K562 (cell line): ENCODE results near the gene PRTN3. TPM values are rescaled to one million over a fixed set of nuclear protein-coding genes. Genes with fewer than 3 reads are reported as not detected.

Experiments
- ATAC-seq: fragments of 200-7000 bp; cut with Tn5 transposase; 3 replicates; pipeline ENCODE4 v1.9.1; 2020; ENCODE audit warnings: moderate library complexity
- BruUV-seq: library from RNA; stranded (reverse); fragments of 400-500 nt; replicated peaks from 2 replicates; lab custom pipeline; 2021; lab: Mats Ljungman, UMichigan
- CTCF ChIA-PET: fragments of 300-600 bp; formaldehyde crosslinking; extraction: SDS; loops from one replicate; lab custom pipeline; 2021; ENCODE audit warnings: low intra/inter-chr PET ratio; lab: Yijun Ruan, JAX
- POLR2A ChIA-PET: fragments of 300-600, 350-650 bp; sonication (Branson Sonifier 250); formaldehyde crosslinking; extraction: SDS; loops from one replicate; lab custom pipeline; 2021; ENCODE audit warnings: antibody characterized with exemption, inconsistent platforms; lab: Yijun Ruan, JAX
- DNase-seq, 4 experiments: peaks; one replicate each; pipeline versions ENCODE4 v3.0.0 to v3.0.0-alpha.2; 2011 to 2018; ENCODE audit warnings: low spot score in 3 of 4, mixed read lengths in 3 of 4; ENCODE audit errors: extremely low read depth in 1 of 4
- FAIRE-seq: peaks from 2 replicates; lab custom pipeline; 2011; peaks lifted over from hg19 to GRCh38; lab: Jason Lieb, UNC
- H2AFZ ChIP-seq: 2 replicates; pipeline ENCODE4 v1.6.0; 2011; ENCODE audit warnings: low read depth, low read length, control low read depth, inconsistent platforms
- H3K27ac ChIP-seq: fragments of 200-600 bp; 3 replicates; pipeline ENCODE4 v1.8.0; 2011; ENCODE audit warnings: low read depth, mild to moderate bottlenecking, control low read depth, inconsistent platforms, low read length, moderate library complexity, mixed read lengths; ENCODE audit errors: extremely low read depth
- H3K27me3 ChIP-seq, 2 experiments: fragments of 300-600 bp in 1 of 2; 2 replicates in 1 of 2; 3 replicates in 1 of 2; pipeline versions ENCODE4 v1.6.0 to v1.8.0; 2011; ENCODE audit warnings: inconsistent platforms in 2 of 2, low read length in 2 of 2, mild to moderate bottlenecking in 1 of 2, mixed read lengths in 1 of 2, moderate library complexity in 1 of 2; ENCODE audit not compliant: control insufficient read depth in 2 of 2, insufficient read depth in 2 of 2
- H3K36me3 ChIP-seq: fragments of 300-600 bp; 3 replicates; pipeline ENCODE4 v1.8.0; 2011; ENCODE audit warnings: mild to moderate bottlenecking, low read length, inconsistent platforms; ENCODE audit not compliant: control insufficient read depth, insufficient read depth
- H3K4me1 ChIP-seq, 2 experiments: fragments of 200-600 bp in 1 of 2; replicated peaks in 1 of 2; 2 replicates in 1 of 2; 3 replicates in 1 of 2; pipeline versions ENCODE4 v1.5.1 to v1.8.0; 2011; ENCODE audit warnings: inconsistent platforms in 2 of 2, low read length in 2 of 2, mild to moderate bottlenecking in 1 of 2, mixed read lengths in 1 of 2, moderate library complexity in 1 of 2; ENCODE audit not compliant: control insufficient read depth in 2 of 2, insufficient read depth in 2 of 2
- H3K4me2 ChIP-seq: 2 replicates; pipeline ENCODE4 v1.6.1; 2011; ENCODE audit warnings: low read length, control low read depth, inconsistent platforms, mixed read lengths; ENCODE audit not compliant: insufficient read depth
- H3K4me3 ChIP-seq: fragments of 200-600 bp; sonication (generic), shearing (Covaris generic); 2 replicates; pipeline ENCODE4 v1.5.1; 2016; ENCODE audit warnings: control low read depth, inconsistent platforms
- H3K79me2 ChIP-seq: fragments of 200-600 bp; 3 replicates; pipeline ENCODE4 v1.8.0; 2011; ENCODE audit warnings: low read length, inconsistent platforms; ENCODE audit not compliant: control insufficient read depth, insufficient read depth
- H3K9ac ChIP-seq, 2 experiments: 2 replicates each; pipeline versions ENCODE4 v1.6.0 to v1.6.1; 2011; ENCODE audit warnings: low read depth in 2 of 2, low read length in 2 of 2, control low read depth in 1 of 2, inconsistent platforms in 1 of 2, mild to moderate bottlenecking in 1 of 2, mixed read lengths in 1 of 2; ENCODE audit not compliant: insufficient read depth in 1 of 2
- H3K9me1 ChIP-seq: one replicate; pipeline ENCODE4 v1.6.0; 2011; ENCODE audit warnings: inconsistent platforms, mild to moderate bottlenecking, low read length, moderate library complexity; ENCODE audit not compliant: control insufficient read depth, insufficient read depth
- H3K9me3 ChIP-seq: replicated peaks from 2 replicates; pipeline ENCODE4 v1.5.1; 2011; ENCODE audit warnings: low read depth, low read length, inconsistent platforms; ENCODE audit not compliant: control insufficient read depth, insufficient read depth
- H4K20me1 ChIP-seq: replicated peaks from 2 replicates; pipeline ENCODE4 v1.6.1; 2011; ENCODE audit warnings: low read length, inconsistent platforms, mixed read lengths; ENCODE audit not compliant: control insufficient read depth, insufficient read depth
- CAMTA2 ChIP-seq: fragments of 250-450 bp; sonication (Bioruptor Pico); conservative IDR thresholded peaks from 2 replicates; pipeline ENCODE4 v1.5.1; 2022
- GABPA ChIP-seq: fragments of 200-800 bp; sonication (Bioruptor generic); conservative IDR thresholded peaks from 2 replicates; pipeline ENCODE4 v1.6.1; 2016; ENCODE audit warnings: low read depth, missing genetic modification characterization, missing compliant biosample characterization
- GTF2A2 ChIP-seq: IDR thresholded peaks from 2 replicates; pipeline ENCODE4 v1.6.1; 2016; ENCODE audit warnings: mild to moderate bottlenecking, missing genetic modification characterization, missing compliant biosample characterization
- HNRNPL ChIP-seq: fragments of 200-400 bp; formaldehyde crosslinking; IDR thresholded peaks from 2 replicates; pipeline ENCODE4 v1.6.1; 2017; ENCODE audit warnings: low read depth, mild to moderate bottlenecking, low read length
- NFYB ChIP-seq: IDR thresholded peaks from 2 replicates; pipeline ENCODE4 v1.6.1; 2011; ENCODE audit warnings: mild to moderate bottlenecking, moderate library complexity; ENCODE audit not compliant: insufficient read length; ENCODE audit errors: extremely low read depth
- PHB ChIP-seq: fragments of 250-450 bp; sonication (Bioruptor Pico); IDR thresholded peaks from 2 replicates; pipeline ENCODE4 v1.5.0; 2021
- PURB ChIP-seq: sonication (generic); formaldehyde crosslinking; IDR thresholded peaks from 2 replicates; pipeline ENCODE4 v1.9.0; 2021; ENCODE audit warnings: low read depth, mild to moderate bottlenecking, missing genetic modification reagents
- RBM15 ChIP-seq: fragments of 200-400 bp; formaldehyde crosslinking; IDR thresholded peaks from 2 replicates; pipeline ENCODE4 v1.6.1; 2018; ENCODE audit warnings: mild to moderate bottlenecking, low read length, moderate library complexity; ENCODE audit not compliant: insufficient read depth
- TAF1 ChIP-seq: IDR thresholded peaks from 2 replicates; pipeline ENCODE4 v1.6.1; 2011; ENCODE audit warnings: mild to moderate bottlenecking, low read length, moderate library complexity; ENCODE audit not compliant: insufficient read depth, control insufficient read depth, severe bottlenecking; ENCODE audit errors: extremely low read depth
- ZNF436 ChIP-seq: fragments of 250-450, 450-650 bp; sonication (Bioruptor Pico); formaldehyde crosslinking; IDR thresholded peaks from 2 replicates; pipeline ENCODE4 v1.7.0; 2020; ENCODE audit warnings: mild to moderate bottlenecking
- ZNF561 ChIP-seq: fragments of 450-650 bp; formaldehyde crosslinking; conservative IDR thresholded peaks from 2 replicates; pipeline ENCODE4 v1.4.0; 2020; ENCODE audit warnings: mild to moderate bottlenecking, moderate library complexity
- WGBS: fragments of 100-300 bp; shearing (Covaris generic); methylation state at CpG from one replicate; pipeline ENCODE4 v1.1.6; 2016; ENCODE audit warnings: low coverage, mixed read lengths; ENCODE audit not compliant: insufficient coverage; ENCODE audit errors: missing lambda C conversion rate; 5-methylcytosine and 5-hydroxymethylcytosine counted together
- in situ Hi-C: fragments of 300-500 bp; cut with MboI; formaldehyde crosslinking; loops from 4 replicates; pipeline ENCODE4 v1.15.0; 2018; ENCODE audit warnings: inconsistent platforms, mixed read lengths
- intact Hi-C: fragments of 100-400 bp; cut with micrococcal nuclease; formaldehyde crosslinking; loops from 2 replicates; pipeline ENCODE4 v1.14.2; 2022
- polyA plus RNA-seq, 8 experiments: library from polyadenylated mRNA; depleted of rRNA in 4 of 8; stranded (reverse) in 5 of 8; unstranded in 3 of 8; fragments of >200 nt; fragmentation: Nextera tagmentation in 2 of 8; fragmentation: Illumina TruSeq in 1 of 8; extraction: Ambion mirVana in 2 of 8; extraction: Trizol in 1 of 8; gene quantifications; 2 replicates each; pipeline versions ENCODE4 v1.2.1 to v1.2.3, GENCODE V29; 2011 to 2014; ENCODE audit warnings: inconsistent platforms in 1 of 8, missing spikeins in 1 of 8
- total RNA-seq, 7 experiments: library from RNA; depleted of rRNA in 6 of 7; stranded (reverse); fragments of >200 nt in 6 of 7; fragmentation: Illumina TruSeq in 2 of 7; extraction: Trizol in 2 of 7; gene quantifications; 2 replicates each; pipeline versions ENCODE4 v1.2.1 to v1.2.3, GENCODE V29; 2011 to 2021; ENCODE audit warnings: low replicate concordance in 1 of 7
- TF ChIP-seq, protein P1 (sequence below): fragments of 450-650 bp; IDR thresholded peaks from 2 replicates; pipeline ENCODE4 v1.6.1; 2017; ENCODE audit warnings: antibody characterized with exemption

The PRTN3 gene
- total and polyA plus RNA-seq, 9 of the 15 experiments (the other 6 are each of a cell fraction or from before 2014, with no cell fraction given): 0.14 to 0.86 (median 0.43) TPM; not detected in 3

DNA sequence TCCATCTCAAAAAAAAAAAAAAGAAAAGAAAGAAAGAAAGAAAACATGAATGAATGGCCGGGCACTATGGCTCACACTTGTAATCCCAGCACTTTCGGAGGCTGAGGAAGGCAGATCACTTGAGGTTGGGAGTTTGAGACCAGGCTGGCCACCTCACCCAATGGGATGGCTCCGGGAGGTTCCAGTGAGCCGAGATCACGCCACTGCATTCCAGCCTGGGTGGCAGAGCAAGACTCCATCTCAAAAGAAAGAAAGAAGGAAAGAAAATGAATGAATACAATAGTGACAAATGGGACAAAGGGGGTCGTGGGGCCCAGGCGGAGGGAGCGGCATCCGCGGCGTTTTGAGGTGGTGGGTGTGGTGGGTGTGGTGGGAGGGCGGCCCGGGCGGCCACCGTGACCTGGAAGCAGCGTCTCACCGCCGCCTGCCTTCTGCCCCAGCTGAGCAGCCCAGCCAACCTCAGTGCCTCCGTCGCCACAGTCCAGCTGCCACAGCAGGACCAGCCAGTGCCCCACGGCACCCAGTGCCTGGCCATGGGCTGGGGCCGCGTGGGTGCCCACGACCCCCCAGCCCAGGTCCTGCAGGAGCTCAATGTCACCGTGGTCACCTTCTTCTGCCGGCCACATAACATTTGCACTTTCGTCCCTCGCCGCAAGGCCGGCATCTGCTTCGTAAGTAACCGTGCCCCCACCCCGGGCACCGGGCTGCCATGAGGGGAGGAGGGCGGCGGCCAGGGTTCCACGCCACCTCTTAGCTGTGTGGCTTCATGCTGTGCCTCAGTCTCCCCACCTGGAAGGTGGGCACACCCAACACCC, 5.1 kb downstream of the PRTN3 start:
- ATAC-seq (no peak), FAIRE-seq (no peak), DNase-seq (no peak)
- TF ChIP-seq NFYB (no peak), HNRNPL (peak; percentile 62; the same call in 1 of the 2 replicates)
- H3K9ac ChIP-seq: peak overlapping the region in 1 of 2 experiments; percentile 52; a peak in 2 of 4 replicates
- peaks cover 11 to 51% of the 10 kb centered on the region in 2 experiments for H3K4me1 ChIP-seq
- no peak overlapping the region for H3K4me2 ChIP-seq
- ChIA-PET POLR2A (interaction anchor here (1.1 kb wide), 1 partner anchor 8 kb away, joined by 3 read pairs; no protein-coding TSS in a partner anchor), CTCF (interaction anchor here (0.6 kb wide), 1 partner anchor 76 kb away, joined by 3 read pairs; no protein-coding TSS in a partner anchor)
- H3K79me2 ChIP-seq: no peaks in the 10 kb centered on the region
- H3K27me3 ChIP-seq: no peaks in the 10 kb centered on the region
- no peaks in the 10 kb centered on the region for H3K36me3 ChIP-seq
- H2AFZ ChIP-seq: no peak overlapping the region
- no peaks in the 10 kb centered on the region for H4K20me1 ChIP-seq
- no peak overlapping the region for H3K27ac ChIP-seq
- no peak overlapping the region for H3K4me3 ChIP-seq
- H3K9me3 ChIP-seq: no peaks in the 10 kb centered on the region
- intact Hi-C loops: no loop called here
- WGBS: 50% methylated on average over 21 of the region's 37 CpGs
- in situ Hi-C loops: no loop called here
- no TSS peak for BruUV-seq
- H3K9me1 ChIP-seq: no peaks in the 10 kb centered on the region

DNA sequence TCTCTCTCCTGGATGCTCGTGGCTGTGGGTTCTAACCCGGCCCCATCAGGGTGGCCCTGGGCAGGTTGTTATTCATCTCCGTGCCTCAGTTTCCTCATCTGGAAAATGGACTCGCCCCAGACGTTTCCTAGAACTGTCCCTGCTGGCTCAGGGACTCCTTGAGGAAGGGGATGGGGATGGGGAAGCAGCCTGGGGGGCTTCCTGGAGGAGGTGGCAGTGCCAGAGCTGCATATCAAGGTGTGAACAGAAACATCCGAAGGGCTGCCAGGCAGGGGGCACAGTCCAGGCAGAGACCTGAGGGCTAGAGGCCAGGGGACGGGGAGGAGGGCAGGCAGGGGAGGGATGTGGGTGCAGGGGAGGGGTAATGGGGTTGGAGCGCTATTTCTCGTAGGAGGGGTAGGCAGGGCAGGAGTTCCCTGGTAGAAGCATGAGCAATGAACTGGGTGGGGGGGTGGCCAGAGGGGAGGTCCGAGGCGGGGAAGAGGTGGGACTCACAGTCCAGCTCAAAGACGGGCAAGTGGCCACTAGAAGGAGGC, 7.7 kb downstream of the PRTN3 start:
- intact Hi-C loops: no loop called here
- WGBS: 31% methylated on average over 11 of the region's 12 CpGs
- no peak overlapping the region for H3K27ac ChIP-seq
- peak overlapping the region in 1 of 2 experiments; percentile 76; a peak in 1 of 4 replicates for H3K9ac ChIP-seq
- H3K4me1 ChIP-seq: peaks cover 5 to 60% of the 10 kb centered on the region in 2 experiments; a peak in 4 of 5 replicates
- H3K27me3 ChIP-seq: no peaks in the 10 kb centered on the region
- POLR2A ChIA-PET: interaction anchor here (0.7 to 1.1 kb wide), 2 partner anchors 10 to 1367 kb away, joined by 3 read pairs; no protein-coding TSS in a partner anchor
- no peak overlapping the region for H2AFZ ChIP-seq
- DNase-seq: no peak
- in situ Hi-C loops: no loop called here
- no peak overlapping the region for H3K4me3 ChIP-seq
- H4K20me1 ChIP-seq: no peaks in the 10 kb centered on the region
- no TSS peak for BruUV-seq
- H3K9me1 ChIP-seq: no peaks in the 10 kb centered on the region
- no peak overlapping the region for H3K4me2 ChIP-seq
- no peaks in the 10 kb centered on the region for H3K36me3 ChIP-seq
- FAIRE-seq: no peak
- peak; percentile 28 for ATAC-seq
- no peaks in the 10 kb centered on the region for H3K79me2 ChIP-seq
- CTCF ChIA-PET: no interaction called here
- no peaks in the 10 kb centered on the region for H3K9me3 ChIP-seq
- no peak for TF ChIP-seq PURB
- no peak for TF ChIP-seq CAMTA2 (CRISPR knock-in tag)
- TF ChIP-seq ZNF436: peak; percentile 57; the same call in 1 of the 2 replicates
- no peak for TF ChIP-seq GTF2A2 (tag)
- TF ChIP-seq GABPA (tag): no peak
- no peak for TF ChIP-seq TAF1
- TF ChIP-seq, protein P1, sequence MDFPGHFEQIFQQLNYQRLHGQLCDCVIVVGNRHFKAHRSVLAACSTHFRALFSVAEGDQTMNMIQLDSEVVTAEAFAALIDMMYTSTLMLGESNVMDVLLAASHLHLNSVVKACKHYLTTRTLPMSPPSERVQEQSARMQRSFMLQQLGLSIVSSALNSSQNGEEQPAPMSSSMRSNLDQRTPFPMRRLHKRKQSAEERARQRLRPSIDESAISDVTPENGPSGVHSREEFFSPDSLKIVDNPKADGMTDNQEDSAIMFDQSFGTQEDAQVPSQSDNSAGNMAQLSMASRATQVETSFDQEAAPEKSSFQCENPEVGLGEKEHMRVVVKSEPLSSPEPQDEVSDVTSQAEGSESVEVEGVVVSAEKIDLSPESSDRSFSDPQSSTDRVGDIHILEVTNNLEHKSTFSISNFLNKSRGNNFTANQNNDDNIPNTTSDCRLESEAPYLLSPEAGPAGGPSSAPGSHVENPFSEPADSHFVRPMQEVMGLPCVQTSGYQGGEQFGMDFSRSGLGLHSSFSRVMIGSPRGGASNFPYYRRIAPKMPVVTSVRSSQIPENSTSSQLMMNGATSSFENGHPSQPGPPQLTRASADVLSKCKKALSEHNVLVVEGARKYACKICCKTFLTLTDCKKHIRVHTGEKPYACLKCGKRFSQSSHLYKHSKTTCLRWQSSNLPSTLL: no peak
- no peak for TF ChIP-seq RBM15
- no peak for TF ChIP-seq ZNF561 (CRISPR knock-in tag)
- no peak for TF ChIP-seq PHB (CRISPR knock-in tag)
